CD14-positive monocyte (primary cell): ENCODE measurements around the gene MON2. TPM values are rescaled to one million over a fixed set of nuclear protein-coding genes. Genes with fewer than 3 reads are reported as not detected.

Experiments used
- DNase-seq, 3 donors: peaks; one replicate each; pipeline ENCODE4 v3.0.0-alpha.2; 2011 to 2022
- H2AFZ ChIP-seq: 2 replicates; pipeline ENCODE4 v1.6.0; 2012; ENCODE audit warnings: mild to moderate bottlenecking, low read depth, low read length, inconsistent platforms; ENCODE audit not compliant: insufficient read depth, poor library complexity, severe bottlenecking
- H3K27ac ChIP-seq, 2 donors: 1 replicate in 1 of 2; 2 replicates in 1 of 2; pipeline ENCODE4 v1.5.1; 2012 to 2013; ENCODE audit warnings: low read length in 2 of 2, control low read depth in 1 of 2, inconsistent platforms in 1 of 2, low read depth in 1 of 2, mild to moderate bottlenecking in 1 of 2
- H3K27me3 ChIP-seq, 2 donors: one replicate each; pipeline versions ENCODE4 v1.6.0 to v1.6.1; 2011 to 2013; ENCODE audit warnings: low read length in 2 of 2; ENCODE audit not compliant: control insufficient read depth in 2 of 2, insufficient read depth in 2 of 2
- H3K36me3 ChIP-seq, 2 donors: replicated peaks in 1 of 2; 1 replicate in 1 of 2; 2 replicates in 1 of 2; pipeline versions ENCODE4 v1.5.1 to v1.6.1; 2012 to 2013; ENCODE audit warnings: low read length in 2 of 2, control low read depth in 1 of 2, inconsistent platforms in 1 of 2, mild to moderate bottlenecking in 1 of 2; ENCODE audit not compliant: insufficient read depth in 2 of 2, control insufficient read depth in 1 of 2
- H3K4me1 ChIP-seq, 2 donors: 1 replicate in 1 of 2; 2 replicates in 1 of 2; pipeline versions ENCODE4 v1.5.1 to v1.6.1; 2012 to 2013; ENCODE audit warnings: low read length in 2 of 2, control low read depth in 1 of 2, inconsistent platforms in 1 of 2, mild to moderate bottlenecking in 1 of 2, moderate library complexity in 1 of 2; ENCODE audit not compliant: insufficient read depth in 2 of 2, control insufficient read depth in 1 of 2
- H3K4me2 ChIP-seq: replicated peaks from 2 replicates; pipeline ENCODE3; 2012; ENCODE audit warnings: low read length, moderate library complexity, mild to moderate bottlenecking; ENCODE audit not compliant: poor library complexity, severe bottlenecking; ENCODE audit errors: extremely low read depth
- H3K4me3 ChIP-seq, 3 experiments: fragments of 200-600 bp in 1 of 3; sonication (generic) in 1 of 3; replicated peaks in 1 of 3; 1 replicate in 2 of 3; 2 replicates in 1 of 3; pipeline ENCODE4 v1.5.1; 2011 to 2013; ENCODE audit warnings: low read length in 3 of 3, mild to moderate bottlenecking in 3 of 3, control low read depth in 2 of 3, low read depth in 2 of 3, inconsistent platforms in 1 of 3, moderate library complexity in 1 of 3
- H3K79me2 ChIP-seq: 2 replicates; pipeline ENCODE4 v1.6.0; 2012; ENCODE audit warnings: mild to moderate bottlenecking, control low read depth, inconsistent platforms, low read length, moderate library complexity; ENCODE audit not compliant: insufficient read depth
- H3K9ac ChIP-seq: 2 replicates; pipeline ENCODE4 v1.6.0; 2017; ENCODE audit warnings: low read length, mild to moderate bottlenecking; ENCODE audit not compliant: insufficient read depth, poor library complexity, severe bottlenecking
- H3K9me3 ChIP-seq, 2 donors: replicated peaks in 1 of 2; 1 replicate in 1 of 2; 2 replicates in 1 of 2; pipeline versions ENCODE4 v1.5.1 to v1.6.1; 2012 to 2013; ENCODE audit warnings: low read length in 2 of 2, control low read depth in 1 of 2; ENCODE audit not compliant: control insufficient read depth in 1 of 2, insufficient read depth in 1 of 2
- H4K20me1 ChIP-seq: 2 replicates; pipeline ENCODE4 v1.6.0; 2012; ENCODE audit warnings: mild to moderate bottlenecking, low read length, control low read depth, moderate library complexity; ENCODE audit not compliant: insufficient read depth
- H3K27ac Mint-ChIP-seq, 7 donors: one replicate each; pipeline ENCODE4 v1.8.0; 2020; ENCODE audit warnings: mild to moderate bottlenecking in 7 of 7, mixed read lengths in 7 of 7, moderate library complexity in 6 of 7, inconsistent platforms in 2 of 7
- H3K27me3 Mint-ChIP-seq, 3 donors: one replicate each; pipeline ENCODE4 v1.8.0; 2021 to 2022; ENCODE audit warnings: low read depth in 3 of 3, mild to moderate bottlenecking in 3 of 3, mixed read lengths in 3 of 3, moderate library complexity in 3 of 3, inconsistent platforms in 1 of 3
- H3K36me3 Mint-ChIP-seq, 2 donors: one replicate each; pipeline ENCODE4 v1.8.0; 2020; ENCODE audit warnings: mixed read lengths in 2 of 2, inconsistent platforms in 1 of 2, mild to moderate bottlenecking in 1 of 2
- H3K4me1 Mint-ChIP-seq: one replicate; pipeline ENCODE4 v1.8.0; 2020; ENCODE audit warnings: mild to moderate bottlenecking, mixed read lengths
- H3K4me3 Mint-ChIP-seq, 2 donors: one replicate each; pipeline ENCODE4 v1.8.0; 2020; ENCODE audit warnings: mild to moderate bottlenecking in 2 of 2, mixed read lengths in 2 of 2, moderate library complexity in 1 of 2
- H3K9me3 Mint-ChIP-seq, 7 donors: one replicate each; pipeline ENCODE4 v1.8.0; 2020 to 2022; ENCODE audit warnings: mixed read lengths in 7 of 7, mild to moderate bottlenecking in 6 of 7, moderate library complexity in 6 of 7, inconsistent platforms in 2 of 7
- CTCF ChIP-seq: fragments of 200-600 bp; IDR thresholded peaks from one replicate; pipeline ENCODE4 v1.8.0; 2022; ENCODE audit warnings: antibody characterized with exemption, mild to moderate bottlenecking
- WGBS: methylation state at CpG from one replicate; pipeline ENCODE4 v1.1.5; 2013; ENCODE audit warnings: missing lambda C conversion rate; ENCODE audit not compliant: insufficient coverage; 5-methylcytosine and 5-hydroxymethylcytosine counted together
- intact Hi-C, 2 donors: fragments of 100-400 bp; cut with micrococcal nuclease; formaldehyde crosslinking; loops; one replicate each; pipeline versions ENCODE4 v1.15.0 to v1.15.1; 2023
- polyA plus RNA-seq, 3 donors: library from polyadenylated mRNA; depleted of rRNA in 1 of 3; unstranded in 2 of 3; stranded (reverse) in 1 of 3; fragments of 300-500 nt in 2 of 3; fragments of >200 nt in 1 of 3; fragmentation: Illumina TruSeq in 2 of 3; gene quantifications; 1 replicate in 2 of 3; 2 replicates in 1 of 3; pipeline ENCODE4 v1.2.3, GENCODE V29; 2012 to 2021

MON2 gene
- polyA plus RNA-seq, 3 donors, result 6.8 to 17.0 (median 9.6) TPM

DNA sequence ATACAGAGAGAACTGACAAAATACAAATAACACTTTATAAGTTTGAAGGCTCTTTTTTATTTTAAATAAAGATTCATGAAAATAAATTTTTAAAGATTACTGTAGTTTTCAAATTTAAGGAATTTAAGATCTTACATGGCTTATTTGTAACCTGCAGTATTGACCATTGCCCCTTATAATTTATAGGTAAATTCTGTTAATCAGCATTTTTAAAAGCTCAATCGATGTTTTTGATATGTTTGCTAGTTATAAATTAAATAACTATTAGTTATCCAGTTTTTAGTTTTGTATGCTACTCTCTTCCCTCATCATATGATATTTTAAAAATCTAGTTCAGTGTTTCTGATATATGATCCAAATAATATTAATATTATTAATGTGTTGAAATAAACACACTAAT, 109.9 kb downstream of the MON2 start:
- TF ChIP-seq CTCF, result no peak

DNA sequence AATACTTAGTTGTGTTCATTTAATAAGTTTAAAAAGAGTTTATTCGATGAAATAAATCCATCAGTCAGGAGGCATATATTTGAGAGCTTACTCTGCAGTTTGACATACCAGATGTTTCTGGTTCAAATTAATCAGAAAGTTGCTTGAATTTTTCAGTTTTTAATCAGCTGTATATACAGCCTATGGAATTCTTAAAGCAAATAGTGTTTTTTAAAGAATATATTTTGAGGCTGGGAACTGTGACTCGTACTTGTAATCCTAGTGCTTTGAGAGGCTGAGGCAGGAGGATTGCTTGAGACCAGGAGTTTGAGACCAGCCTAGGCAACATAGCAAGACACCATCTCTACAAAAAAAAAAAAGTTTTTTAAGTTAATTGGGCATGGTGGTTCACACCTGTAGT, 112.1 kb downstream of the MON2 start:
- no CpG with 5 or more reads among the region's 2 CpGs for WGBS

More for the DNA sequence above, 109.9 kb downstream of the MON2 start:
- Histone ChIP-seq H3K27me3 (no peaks in the 10 kb centered on the region), H3K4me1 (no peaks in the 10 kb centered on the region), H3K9me3 (no peaks in the 10 kb centered on the region), H3K27ac (no peak overlapping the region), H3K4me2 (no peak overlapping the region), H3K36me3 (peaks cover 40 to 69% of the 10 kb centered on the region in 2 donors), H4K20me1 (no peaks in the 10 kb centered on the region), H3K79me2 (no peaks in the 10 kb centered on the region), H2AFZ (no peak overlapping the region), H3K4me3 (no peak overlapping the region), H3K9ac (no peak overlapping the region)
- Mint-ChIP-seq H3K4me1 (no peaks in the 10 kb centered on the region), H3K36me3 (peaks cover 36 to 58% of the 10 kb centered on the region in 2 donors), H3K27ac (no peak overlapping the region), H3K4me3 (no peak overlapping the region), H3K9me3 (no peaks in the 10 kb centered on the region), H3K27me3 (no peaks in the 10 kb centered on the region)
- intact Hi-C loops, result no loop called here
- no CpG with 5 or more reads among the region's 1 CpG for WGBS
- DNase-seq, result no peak

More for the DNA sequence above, 112.1 kb downstream of the MON2 start:
- Histone ChIP-seq H3K27me3 (no peaks in the 10 kb centered on the region), H3K9ac (no peak overlapping the region), H3K79me2 (no peaks in the 10 kb centered on the region), H3K4me3 (no peak overlapping the region), H3K4me2 (no peak overlapping the region), H3K4me1 (no peaks in the 10 kb centered on the region), H3K36me3 (peaks cover 27 to 62% of the 10 kb centered on the region in 2 donors), H2AFZ (no peak overlapping the region), H4K20me1 (no peaks in the 10 kb centered on the region), H3K27ac (no peak overlapping the region), H3K9me3 (no peaks in the 10 kb centered on the region)
- no peak for DNase-seq
- intact Hi-C loops, result no loop called here
- H3K4me3 Mint-ChIP-seq, result no peak overlapping the region
- H3K4me1 Mint-ChIP-seq, result no peaks in the 10 kb centered on the region
- peaks cover 37 to 58% of the 10 kb centered on the region in 2 donors for H3K36me3 Mint-ChIP-seq
- H3K27me3 Mint-ChIP-seq, result peaks cover 0 to 2% (median 0%) of the 10 kb centered on the region in 3 donors
- no peak overlapping the region for H3K27ac Mint-ChIP-seq
- no peaks in the 10 kb centered on the region for H3K9me3 Mint-ChIP-seq
- no peak for TF ChIP-seq CTCF
